Activated effector memory CD4-positive, alpha-beta T cell treated with Interleukin-2 at 50 U/mL for 16 hours (primary cell): ENCODE results near the gene NKAPD1.
"Not testable (repeated sequence)": the region's sequence is repeated elsewhere in the genome, so short reads cannot be mapped to it uniquely, and the experiment has no call there.

Experiments
- DNase-seq: peaks from one replicate; pipeline ENCODE4 v3.0.0-alpha.2; 2020

The NKAPD1 gene

DNA sequence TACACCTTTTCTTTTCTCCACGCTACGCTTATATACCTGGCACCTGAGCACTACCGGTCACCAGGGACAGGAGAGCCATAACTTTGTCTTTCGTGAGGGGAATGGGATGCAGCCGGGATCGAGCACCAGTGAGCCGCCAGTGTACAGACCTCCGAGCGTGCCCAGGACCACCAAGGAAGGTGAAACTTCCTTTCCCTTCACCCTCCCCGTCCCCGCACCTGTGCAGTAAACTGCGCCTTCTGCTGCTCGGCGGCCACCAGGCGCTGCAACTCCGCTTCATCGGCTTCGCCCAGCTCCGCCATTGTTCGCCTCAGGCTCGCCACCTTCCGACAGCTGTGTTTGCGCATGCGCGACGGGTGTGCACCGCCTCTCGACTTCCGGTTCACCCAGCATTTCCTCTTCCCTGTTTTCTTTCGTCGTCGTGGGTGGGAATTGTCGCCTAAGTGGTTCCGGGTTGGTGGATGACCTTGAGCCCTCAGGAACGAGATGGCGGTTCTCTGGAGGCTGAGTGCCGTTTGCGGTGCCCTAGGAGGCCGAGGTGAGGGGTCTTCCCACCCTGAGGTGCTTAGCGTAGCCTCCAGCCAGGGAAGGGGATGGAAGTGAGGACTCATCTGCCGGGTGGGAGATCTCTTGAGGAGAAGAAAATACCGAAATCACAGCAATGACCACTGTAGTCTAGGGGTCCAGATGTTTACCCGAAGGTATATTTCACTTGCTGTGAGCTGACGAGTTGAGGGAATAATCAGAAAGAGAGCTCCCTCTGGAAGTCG lies 12.5 kb downstream of the NKAPD1 start, which contains the start of the genes SDHD and TIMM8B:
SDHD (plus strand) TSS at position 452 of the 770 bp plus-strand sequence; CDS start at position 487, 35 bp downstream.
TIMM8B (minus strand) TSS at position 335 of the 770 bp plus-strand sequence; CDS start at position 302, 33 bp downstream.
- DNase-seq = peak; percentile 92

DNA sequence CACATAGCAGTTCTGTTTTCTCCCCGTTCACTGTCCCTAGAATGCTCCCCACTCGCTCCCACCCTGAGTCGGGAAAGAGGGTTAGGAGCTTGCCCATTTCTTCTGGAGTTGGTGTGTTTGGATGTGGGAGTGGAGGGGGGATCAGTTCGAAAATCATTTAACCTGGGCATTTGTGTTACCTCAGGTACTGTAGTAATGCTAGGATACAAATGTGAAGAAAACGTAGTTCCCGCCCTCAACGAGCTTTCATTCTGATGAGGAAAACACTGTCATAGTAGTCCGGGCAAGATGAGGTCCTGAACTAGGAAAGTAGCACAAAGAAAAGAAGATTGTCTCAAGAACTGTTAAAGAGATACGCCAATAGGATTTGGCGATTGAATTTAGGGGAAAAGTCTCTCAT lies 13.1 kb downstream of the NKAPD1 start:
- no peak for DNase-seq

DNA sequence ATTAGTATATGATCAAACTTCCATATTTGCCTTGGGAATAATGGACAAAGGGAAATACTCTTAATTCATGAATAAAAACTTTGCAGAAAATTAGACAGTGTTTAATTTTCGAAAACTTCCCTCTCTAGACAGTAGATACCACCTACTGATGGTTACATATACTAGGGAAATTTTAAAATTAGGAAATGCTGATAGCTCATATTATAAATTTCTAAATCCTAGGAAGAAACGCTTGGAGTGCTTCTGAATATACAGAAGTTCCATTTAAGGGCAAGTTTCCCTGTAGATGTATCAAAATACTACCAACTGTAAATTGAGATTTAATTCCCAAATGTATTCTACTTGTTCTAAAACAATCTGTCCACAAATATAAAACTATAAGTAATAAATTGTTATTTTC lies 21.2 kb downstream of the NKAPD1 start:
- DNase-seq = not testable (repeated sequence)

DNA sequence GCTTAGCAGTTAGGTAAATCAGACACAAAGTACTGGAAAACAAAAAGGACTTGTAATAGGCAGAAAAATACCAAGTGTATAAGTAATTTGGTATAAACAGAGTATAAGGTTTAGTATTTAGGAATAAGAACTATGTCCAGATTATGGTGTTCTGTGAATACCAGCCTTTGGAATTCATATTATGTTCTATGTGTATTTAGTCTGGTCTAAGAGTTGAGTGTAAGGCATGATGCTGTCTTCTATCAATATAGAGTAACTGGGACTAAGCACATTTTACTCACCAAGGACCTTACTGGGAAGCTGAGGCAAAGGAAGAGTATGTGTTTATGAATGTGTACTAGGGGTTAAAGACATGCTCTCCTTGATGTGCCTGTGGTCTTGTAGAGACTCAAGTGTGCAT lies 22.1 kb downstream of the NKAPD1 start:
- no peak for DNase-seq

DNA sequence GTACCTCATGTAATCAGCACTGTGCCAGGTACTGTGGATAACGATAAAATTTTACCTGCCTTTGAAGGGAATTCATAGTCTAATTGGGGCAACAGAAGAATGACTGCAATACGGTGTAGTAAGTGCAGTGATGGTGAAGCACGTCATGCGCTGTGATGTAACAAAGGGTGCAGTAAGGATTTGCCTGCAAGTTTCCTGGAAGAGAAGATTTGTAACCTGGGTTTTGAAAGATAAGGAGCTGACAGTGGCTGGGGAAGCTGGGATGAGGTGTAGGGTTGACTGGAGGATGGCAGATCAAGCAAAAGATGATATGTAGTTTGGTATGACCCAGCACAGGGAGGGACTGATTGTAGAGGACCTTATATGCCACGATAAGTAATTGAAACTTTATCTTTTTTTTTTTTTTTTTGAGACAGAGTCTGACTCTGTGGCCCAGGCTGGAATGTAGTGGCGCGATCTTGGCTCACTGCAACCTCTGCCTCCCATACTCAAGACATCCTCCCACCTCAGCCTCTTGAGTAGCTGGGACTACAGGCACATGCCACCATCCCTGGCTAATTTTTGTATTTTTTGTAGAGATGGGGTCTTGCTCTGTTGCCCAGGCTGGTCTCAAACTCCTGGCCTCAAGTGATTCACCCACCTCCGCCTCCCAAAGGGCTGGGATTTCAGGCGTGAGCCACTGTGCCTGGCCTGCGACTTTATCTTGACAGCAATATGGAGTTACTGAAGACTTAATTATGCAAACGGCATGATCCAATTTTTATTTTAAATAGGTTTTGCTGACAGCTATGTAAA lies 23.8 kb downstream of the NKAPD1 start:
- no peak for DNase-seq

DNA sequence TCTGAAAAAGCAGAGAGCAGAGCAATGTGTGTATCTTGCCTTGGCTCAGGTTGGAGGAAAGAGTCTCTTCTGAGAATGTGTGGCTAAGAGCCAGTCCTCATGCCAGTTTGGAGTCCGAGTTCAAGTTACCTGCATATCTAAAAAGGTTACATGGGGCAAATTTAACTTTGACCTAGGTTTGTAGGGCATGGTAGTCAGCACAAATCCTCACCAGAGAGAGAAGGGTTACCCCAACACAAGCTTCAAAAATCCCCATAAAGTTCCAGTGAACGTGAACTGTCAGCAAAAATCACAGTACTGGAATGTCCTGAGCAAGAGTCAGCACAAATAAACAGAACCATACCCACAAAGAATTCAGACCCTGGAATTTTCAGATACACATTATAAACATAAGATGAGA lies 26.4 kb downstream of the NKAPD1 start:
- DNase-seq = no peak

DNA sequence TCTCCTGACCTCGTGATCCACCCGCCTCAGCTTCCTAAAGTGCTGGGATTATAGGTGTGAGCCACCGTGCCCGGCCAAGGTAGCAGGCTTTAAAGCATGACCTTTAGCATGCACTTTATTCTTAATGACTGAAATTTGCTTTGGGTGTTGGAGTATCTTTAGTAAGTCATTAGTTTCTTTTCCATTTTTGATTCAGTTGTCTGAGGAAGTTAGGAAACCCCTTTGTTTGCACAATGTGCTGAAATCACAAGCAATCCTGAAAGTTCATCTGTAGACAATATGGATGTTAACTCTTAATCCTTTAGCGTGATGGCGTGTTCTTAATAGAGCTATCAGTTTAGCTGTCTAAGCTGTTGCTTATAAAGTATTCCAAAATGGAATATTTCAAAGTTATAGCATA lies 29.3 kb downstream of the NKAPD1 start:
- DNase-seq = no peak

DNA sequence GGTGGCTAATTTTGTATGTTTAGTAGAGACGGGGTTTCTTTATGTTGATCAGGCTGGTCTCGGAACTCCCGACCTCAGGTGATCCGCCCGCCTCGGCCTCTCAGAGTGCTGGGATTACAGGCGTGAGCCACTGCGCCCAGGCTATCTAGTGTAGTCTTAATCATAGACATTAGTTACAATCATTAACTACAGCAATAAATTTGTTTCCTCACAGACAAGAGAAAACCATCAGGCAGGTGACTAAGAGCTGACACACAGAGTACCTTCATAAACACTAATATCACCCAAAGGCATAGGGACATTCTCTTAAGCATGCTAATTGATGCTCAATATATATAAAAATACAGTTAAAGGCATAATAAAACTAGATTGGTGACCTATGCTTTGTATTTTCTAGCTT lies 32.0 kb downstream of the NKAPD1 start:
- no peak for DNase-seq

DNA sequence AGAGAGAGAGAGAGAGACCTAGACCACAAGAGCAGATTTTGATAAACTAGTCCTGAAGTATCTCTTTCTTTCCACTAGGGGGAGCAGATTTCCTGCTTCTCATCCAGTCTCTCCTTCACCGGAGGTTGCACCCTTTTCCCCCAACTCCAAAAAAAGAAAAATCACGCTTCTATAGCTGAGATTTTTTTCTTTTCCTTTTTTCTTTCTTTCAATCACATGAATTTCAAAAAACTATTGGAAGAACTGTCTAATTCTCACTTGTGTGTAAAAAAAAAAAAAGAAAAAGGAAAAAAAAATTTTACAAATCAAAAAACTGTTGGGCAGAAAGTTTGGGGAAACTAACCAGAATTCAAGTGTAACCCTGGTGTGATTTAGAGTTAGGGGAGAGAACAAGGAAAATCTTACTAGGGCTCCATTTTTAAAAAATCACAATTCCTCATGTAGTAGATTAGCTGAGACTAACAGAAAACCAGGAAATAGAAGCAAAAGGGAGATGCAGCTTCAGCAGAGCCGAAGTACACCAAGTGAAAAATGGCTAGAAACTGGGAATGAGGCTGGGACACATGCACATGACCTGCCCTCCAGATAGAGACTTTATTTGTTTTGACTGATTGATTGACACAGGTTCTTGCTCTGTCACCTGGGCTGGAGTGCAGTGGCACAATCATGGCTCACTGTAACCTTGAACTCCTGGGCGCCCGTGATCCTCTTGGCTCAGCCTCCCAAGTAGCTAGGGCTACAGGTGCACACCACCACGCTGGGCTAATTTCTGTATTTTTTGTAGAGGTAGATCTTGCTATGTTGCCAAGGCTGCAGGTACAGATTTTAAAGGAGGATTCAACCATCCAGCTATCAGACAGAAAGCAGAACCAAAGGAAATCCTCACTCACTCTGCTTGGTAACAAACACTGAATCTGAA lies 39.7 kb downstream of the NKAPD1 start:
- no peak for DNase-seq

DNA sequence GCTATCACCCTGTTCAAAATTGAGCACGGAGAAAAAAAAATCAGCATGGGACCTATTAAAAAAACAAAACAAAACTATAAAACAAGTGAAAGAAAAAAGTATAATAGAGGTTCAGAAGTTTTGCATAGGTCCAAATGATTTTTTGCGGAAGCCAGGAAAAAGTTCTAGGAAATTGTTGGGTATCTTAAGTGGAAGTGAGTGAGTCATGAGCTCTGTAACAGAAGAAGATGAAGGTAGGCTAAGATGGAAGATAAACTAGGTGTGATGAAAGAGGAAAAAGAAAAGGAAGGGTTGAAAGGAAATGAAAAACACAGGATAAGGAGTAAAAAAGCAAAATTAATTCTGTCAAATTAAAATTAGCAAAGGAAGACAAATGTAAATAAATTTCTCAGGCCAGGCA lies 40.4 kb downstream of the NKAPD1 start:
- DNase-seq = no peak

DNA sequence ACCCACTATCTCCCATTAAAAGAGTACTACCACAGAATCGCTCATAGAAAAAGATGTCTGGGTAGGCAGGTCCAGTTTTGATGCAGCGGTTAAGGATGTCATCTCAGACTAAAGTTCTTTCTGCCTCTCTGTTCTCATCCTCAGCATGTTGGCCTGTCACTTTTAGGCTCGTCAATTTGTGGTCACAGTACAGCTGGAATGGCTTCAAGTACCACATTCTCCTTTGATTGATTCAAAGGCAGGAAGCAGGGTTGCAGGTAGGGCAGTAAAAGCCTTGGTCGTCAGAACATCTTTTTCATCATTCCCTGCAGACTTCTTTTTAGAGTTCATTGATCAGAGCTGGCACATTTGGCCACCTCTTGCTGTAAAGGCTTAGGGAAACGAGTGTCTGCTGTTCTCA lies 41.3 kb downstream of the NKAPD1 start:
- DNase-seq = no peak

DNA sequence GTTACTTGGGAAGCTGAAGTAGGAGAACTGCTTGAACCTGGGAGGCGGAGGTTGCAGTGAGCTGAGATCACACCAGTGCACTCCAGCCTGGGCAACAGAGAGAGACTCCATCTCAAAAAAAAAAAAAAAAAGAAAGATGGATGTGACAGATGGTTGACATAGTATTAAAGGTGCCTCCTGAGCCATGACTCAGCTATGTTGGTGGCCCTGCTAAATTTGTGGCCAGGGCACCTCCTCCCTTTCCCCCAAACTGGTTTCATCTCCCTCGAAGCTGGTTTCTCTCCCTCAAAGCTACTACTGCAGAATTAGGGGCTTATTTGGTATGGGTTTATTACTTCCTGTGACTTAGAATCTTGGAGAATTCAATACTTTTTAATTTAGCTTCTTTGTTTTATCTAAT lies 44.1 kb downstream of the NKAPD1 start:
- no peak for DNase-seq

DNA sequence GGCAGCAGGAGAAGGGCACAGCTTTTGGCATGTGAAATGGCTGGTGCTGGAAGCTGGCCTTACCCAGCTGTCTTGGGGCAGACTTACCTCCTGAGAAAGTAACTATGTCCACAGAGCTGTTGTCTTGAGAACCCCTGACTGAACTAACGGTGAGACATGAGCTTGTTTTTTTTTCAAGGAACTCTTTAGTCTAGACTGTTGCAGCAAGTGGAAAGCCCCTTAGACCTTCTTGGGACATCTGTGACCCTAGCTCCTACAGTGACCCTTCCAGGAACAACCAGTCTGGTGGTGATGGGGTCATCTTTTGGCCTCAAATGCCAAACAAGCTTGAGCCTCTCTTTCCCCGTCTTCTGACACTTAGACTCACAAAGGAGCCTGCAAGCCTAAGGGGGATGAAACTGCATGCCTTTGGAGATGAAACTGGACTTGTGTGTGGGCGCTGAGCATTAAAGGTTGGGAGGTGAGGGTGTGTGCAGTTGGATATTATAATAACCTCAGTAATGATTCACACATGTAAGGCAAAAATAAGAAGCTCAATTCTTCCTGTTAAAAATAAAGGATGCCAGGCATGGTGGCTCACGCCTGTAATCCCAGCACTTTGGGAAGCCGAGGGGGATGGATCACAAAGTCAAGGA lies 48.0 kb downstream of the NKAPD1 start:
- no peak for DNase-seq

DNA sequence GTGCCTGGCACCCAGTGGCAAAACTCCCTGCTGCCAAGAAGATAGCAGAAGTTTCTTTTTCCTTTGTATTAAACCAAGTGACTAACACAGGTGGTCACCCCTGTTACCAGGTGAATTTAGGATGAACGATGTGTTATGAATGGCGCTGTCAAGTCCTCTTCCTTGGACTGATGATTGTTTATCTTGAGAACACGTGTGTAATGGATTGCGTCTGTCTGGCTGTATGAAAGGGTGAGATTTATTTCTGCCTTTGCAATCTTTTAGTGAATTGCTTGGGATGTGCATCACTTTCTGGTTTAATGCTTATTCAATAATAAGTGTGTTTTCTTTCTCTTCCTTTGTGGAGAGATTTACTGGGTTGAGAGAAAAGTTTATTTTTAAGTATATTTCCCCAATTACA lies 49.0 kb downstream of the NKAPD1 start:
- no peak for DNase-seq

DNA sequence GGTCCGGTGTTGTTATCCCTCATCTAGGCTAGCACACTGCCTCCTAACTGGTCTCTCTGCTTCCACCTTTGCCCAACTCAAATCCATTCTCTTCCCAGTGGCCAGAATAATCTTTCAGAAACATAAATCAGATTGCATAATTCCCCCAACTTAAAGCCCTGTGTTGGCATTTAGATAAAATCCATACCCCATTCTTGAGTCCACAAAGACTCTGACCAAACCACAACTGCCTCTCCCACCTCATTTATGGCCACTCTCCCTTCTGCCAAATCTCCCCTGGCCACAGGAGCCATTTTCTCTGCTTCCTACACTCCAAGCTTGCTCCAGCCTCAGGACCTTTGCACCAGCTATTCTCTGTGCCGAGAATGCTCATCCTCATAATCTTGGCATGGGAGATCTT lies 53.0 kb downstream of the NKAPD1 start:
- DNase-seq = no peak

DNA sequence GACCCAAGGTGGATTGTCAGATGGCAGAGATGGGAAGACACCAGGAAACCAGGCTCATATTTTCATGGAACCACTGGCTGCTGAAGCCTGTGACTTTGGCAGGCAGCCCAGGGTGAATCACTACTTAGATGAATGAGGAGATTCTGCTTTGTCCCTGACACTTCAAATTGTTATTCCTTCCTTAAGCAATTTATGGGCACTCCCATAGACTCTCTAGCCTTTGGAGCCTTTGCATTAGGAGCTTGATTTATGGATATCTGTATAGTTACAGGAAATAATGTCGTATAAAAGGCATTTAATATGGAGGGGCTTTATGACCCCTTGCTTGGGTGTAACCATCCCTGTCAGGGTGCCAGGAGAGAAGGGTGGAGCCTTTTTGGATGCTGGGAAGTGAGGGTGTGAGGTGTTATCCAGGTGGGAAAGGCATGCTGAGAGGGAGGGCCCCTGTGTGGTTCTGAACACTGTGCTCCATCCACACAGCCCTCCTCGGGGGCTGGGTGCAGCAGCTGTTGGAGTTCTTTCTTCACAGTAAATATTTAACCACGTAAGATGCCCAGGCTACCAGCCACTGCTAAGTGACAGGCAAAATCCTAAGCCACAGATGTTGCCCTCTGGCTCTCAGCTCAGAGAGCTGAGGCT lies 54.5 kb downstream of the NKAPD1 start:
- no peak for DNase-seq

DNA sequence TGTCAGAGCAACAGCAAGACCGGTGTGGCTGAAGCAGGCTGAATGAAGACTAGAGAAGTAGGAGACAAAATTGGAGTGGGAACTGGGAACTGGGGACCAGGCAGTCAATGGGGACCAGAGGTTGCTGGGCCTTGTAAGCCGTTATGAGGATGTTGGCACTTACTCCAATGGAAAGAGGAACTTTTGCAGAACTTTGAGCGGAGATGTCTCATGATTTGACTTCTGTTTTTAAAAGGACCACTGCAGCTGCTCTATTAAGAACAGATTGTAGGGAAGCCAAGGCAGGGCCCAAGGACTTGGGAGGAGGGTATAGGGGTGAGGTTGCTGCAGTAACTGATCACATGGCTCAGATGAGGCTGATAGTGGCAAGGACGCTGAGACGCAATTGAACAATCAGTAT lies 55.6 kb downstream of the NKAPD1 start:
- no peak for DNase-seq

DNA sequence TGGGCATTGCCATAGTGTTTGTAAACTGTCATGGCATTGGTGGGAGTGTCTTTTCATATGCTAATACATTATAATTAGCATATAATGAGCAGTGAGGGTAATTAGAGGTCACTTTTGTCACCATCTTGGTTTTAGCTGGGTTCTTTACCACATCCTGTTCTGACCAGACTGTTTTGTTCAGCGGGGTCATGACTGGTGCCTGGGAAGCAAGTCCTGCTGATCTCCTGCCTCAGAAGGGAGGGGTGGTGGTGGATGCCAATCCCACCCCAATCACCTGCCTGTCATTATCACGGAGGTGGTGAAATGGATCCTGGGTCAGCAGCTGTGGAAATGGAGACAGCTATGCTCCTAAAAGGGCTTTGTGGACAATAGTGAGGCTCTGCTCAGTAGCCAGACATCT lies 58.6 kb downstream of the NKAPD1 start:
- DNase-seq = no peak

DNA sequence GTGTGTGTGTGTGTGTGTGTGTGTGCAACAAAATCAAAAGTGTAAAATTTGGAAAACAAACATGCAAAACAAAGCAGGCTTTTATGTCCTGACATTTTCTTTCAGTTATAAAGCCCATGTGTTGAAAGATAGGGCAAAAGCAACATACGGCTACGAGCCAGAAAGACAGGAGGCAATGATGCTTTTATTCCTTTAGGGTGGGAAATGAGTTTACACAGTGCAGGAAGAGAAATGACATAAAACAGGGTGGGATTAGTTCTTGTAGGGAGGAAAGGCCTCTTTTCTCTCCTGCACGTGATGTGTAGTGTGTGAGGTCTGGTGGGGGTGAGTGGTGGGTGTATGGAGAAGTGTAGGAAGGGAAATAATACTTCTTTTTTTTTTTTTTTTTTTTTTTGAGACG lies 60.4 kb downstream of the NKAPD1 start:
- DNase-seq = no peak
